HL-60/S4 treated with phorbol 12-myristate 13-acetate at 8.2 ng/mL for 4 days and 3 days (cell line): ENCODE results near the gene NPIPA3.
"Not testable (repeated sequence)": the region's sequence is repeated elsewhere in the genome, so short reads cannot be mapped to it uniquely, and the experiment has no call there.

Source experiments
- in situ Hi-C: fragments of 300-500 bp; cut with MboI; formaldehyde crosslinking; loops from 2 replicates; pipeline ENCODE4 v1.15.0; 2022; ENCODE audit warnings: low sequenced_read_pairs

The NPIPA3 gene

DNA sequence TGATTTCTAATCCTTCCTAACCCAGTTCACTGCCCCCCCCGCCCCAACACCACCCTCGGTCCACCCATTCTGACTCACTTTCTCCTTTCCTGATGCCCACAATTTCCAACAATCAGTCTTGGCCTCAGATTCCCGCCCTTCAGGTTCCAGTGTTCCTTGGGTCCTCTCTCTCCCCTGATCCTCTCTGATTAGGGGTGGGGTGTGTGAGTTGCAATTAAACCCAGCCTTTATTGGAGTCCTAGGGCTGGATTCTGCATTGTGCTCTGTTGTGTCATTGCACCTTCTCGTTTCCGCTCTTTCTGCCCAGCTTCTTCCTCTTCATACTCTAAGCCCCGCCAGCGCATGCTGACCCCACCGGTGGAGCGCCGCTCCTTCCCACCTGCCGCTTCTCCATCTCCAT lies 38.6 kb downstream of the NPIPA3 start:
- in situ Hi-C loops, result not testable (repeated sequence)

DNA sequence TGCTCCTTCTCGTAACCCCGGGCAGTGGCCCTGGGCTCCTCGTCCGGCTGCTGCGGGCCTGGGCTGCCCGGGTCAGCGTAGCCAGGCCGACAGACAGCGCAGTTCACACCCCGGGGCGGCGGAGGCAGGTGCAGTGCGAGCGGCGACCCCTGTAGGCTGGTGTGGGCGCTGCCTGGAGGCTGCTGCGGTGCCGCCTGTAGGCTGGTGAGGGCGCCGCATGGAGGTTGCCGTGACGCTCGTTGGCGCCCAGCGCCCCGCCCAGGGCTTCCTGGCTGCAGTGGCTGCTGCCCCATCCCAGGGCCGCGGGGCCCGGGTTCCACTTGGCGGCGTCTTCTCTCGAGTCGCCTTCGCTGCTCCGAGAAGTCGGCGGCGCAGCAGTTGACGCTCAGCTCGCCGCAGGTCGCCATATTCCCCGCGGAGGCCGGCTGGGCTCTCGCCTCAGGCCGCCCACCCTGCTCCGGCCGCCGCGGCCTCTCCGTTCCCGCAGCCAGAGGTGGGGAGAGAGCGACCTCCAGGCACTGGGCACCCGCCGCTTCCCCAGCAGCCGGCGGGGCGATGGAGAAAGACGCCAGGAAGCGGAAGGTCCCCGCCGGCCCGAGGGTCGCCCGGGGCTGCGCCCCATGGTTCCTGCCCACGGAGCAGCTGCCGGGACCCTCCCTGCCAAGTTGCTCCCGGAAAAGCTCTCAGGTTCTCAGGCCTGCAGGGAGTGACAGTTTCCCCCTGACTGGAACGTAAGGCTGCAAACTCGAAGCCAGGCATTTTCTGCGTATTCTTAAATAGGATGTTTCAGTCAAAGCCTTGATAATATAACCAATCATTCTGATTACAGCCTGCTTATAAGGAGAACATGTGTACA lies 39.3 kb downstream of the NPIPA3 start, which contains the start of gene NPIPA2:
Gene NPIPA2, plus strand, starts transcription at position 261 of the 856 bp plus-strand sequence. CDS start 5,533 bp downstream, outside the sequence.
- in situ Hi-C loops, result not testable (repeated sequence)

DNA sequence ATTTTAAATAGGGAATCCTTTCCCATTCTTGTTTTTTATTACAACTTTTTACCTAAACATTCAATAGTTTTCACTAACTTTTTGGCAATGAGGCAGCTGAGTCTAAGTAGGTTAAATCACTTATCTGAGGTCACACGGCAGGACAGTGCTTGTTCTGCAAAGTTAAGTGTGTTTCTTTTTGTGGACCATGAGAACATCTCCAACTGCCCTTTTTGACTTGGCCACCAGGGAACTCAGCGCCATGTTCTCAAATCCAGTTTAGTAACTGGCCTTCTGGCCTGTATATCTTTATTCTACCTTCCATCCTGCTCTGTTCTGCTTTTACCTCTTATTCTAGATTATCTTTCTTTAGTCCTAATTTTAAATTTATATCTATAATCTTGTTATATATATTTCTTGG lies 70.4 kb downstream of the NPIPA3 start:
- in situ Hi-C loops, result not testable (repeated sequence)

DNA sequence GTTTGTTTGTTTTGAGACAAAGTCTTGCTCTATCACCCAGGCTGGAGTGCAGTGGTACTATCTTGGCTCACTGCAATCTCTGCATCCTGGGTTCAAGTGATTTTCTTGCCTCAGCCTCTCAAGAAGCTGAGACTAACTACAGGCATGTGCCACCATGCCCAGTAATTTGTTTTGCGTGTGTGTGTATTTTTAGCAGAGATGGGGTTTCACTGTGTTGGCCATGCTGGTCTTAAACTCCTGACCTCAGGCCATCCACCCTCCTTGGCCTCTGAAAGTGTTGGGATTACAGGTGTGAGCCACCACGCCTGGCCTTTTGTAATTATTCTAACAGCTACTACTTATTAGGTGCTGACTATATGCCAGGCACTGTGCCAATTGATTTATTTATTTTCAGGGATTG lies 72.4 kb downstream of the NPIPA3 start:
- in situ Hi-C loops, result not testable (repeated sequence)
